T-helper 1 cell treated with Interleukin-12 subunit alpha and Interleukin-12 subunit beta and Interleukin-4 antibody, amounts not matched to agents 30 ng/mL and 1 ng/mL, for 36 hours (primary cell): ENCODE results near the gene TMEM232. TPM values are rescaled to one million over a fixed set of nuclear protein-coding genes. Genes with fewer than 3 reads are reported as not detected.
"Not testable (repeated sequence)": the region's sequence is repeated elsewhere in the genome, so short reads cannot be mapped to it uniquely, and the experiment has no call there.

Experiments used
- intact Hi-C: fragments of 100-400 bp; cut with micrococcal nuclease; formaldehyde crosslinking; loops from one replicate; pipeline ENCODE4 v1.15.1; 2024
- total RNA-seq: library from RNA; stranded (reverse); gene quantifications from 2 replicates; pipeline ENCODE4 v1.2.3, GENCODE V29; 2022

Gene TMEM232
- total RNA-seq, 1 donor from 2014 or later = 0.86 TPM

GRCh38 chr5:110716247-110717245 is 9.9 kb downstream of the TMEM232 start:
- intact Hi-C loops = no loop called here

- intact Hi-C loops = no loop called here
These were observed 19.1 kb downstream of the TMEM232 start for GRCh38 chr5:110707260-110707844.

GRCh38 chr5:110705349-110705748 is 21.1 kb downstream of the TMEM232 start:
- intact Hi-C loops = no loop called here

GRCh38 chr5:110703481-110703880 is 23.0 kb downstream of the TMEM232 start:
- intact Hi-C loops = no loop called here

- intact Hi-C loops = no loop called here
These were observed 23.8 kb downstream of the TMEM232 start for GRCh38 chr5:110702704-110703103.

- intact Hi-C loops = no loop called here
These were observed 24.2 kb downstream of the TMEM232 start for GRCh38 chr5:110702300-110702699.

GRCh38 chr5:110692669-110693068 is 33.8 kb downstream of the TMEM232 start:
- intact Hi-C loops = not testable (repeated sequence)

- intact Hi-C loops = not testable (repeated sequence)
These were observed 35.9 kb downstream of the TMEM232 start for GRCh38 chr5:110690587-110690986.

- intact Hi-C loops = loop anchor here (1.0 kb wide), 1 partner anchor 51 kb away; no protein-coding TSS in a partner anchor
These were observed 39.0 kb downstream of the TMEM232 start for GRCh38 chr5:110687485-110687884.

- intact Hi-C loops = no loop called here
These were observed 40.2 kb downstream of the TMEM232 start for GRCh38 chr5:110686270-110686669.

GRCh38 chr5:110681953-110682352 is 44.5 kb downstream of the TMEM232 start:
- intact Hi-C loops = no loop called here

- intact Hi-C loops = no loop called here
These were observed 45.4 kb downstream of the TMEM232 start for GRCh38 chr5:110681109-110681508.

- intact Hi-C loops = not testable (repeated sequence)
These were observed 49.9 kb downstream of the TMEM232 start for GRCh38 chr5:110676554-110676953.

- intact Hi-C loops = no loop called here
These were observed 61.2 kb downstream of the TMEM232 start for GRCh38 chr5:110665184-110665726.

GRCh38 chr5:110663525-110663924 is 62.9 kb downstream of the TMEM232 start:
- intact Hi-C loops = no loop called here

GRCh38 chr5:110658006-110658405 is 68.5 kb downstream of the TMEM232 start:
- intact Hi-C loops = no loop called here

- intact Hi-C loops = no loop called here
These were observed 73.1 kb downstream of the TMEM232 start for GRCh38 chr5:110653231-110653970.

- intact Hi-C loops = no loop called here
These were observed 75.0 kb downstream of the TMEM232 start for GRCh38 chr5:110651507-110651906.

- intact Hi-C loops = no loop called here
These were observed 82.1 kb downstream of the TMEM232 start for GRCh38 chr5:110644357-110644756.

GRCh38 chr5:110638970-110639902 is 87.2 kb downstream of the TMEM232 start:
- intact Hi-C loops = no loop called here
